K562 (cell line): ENCODE measurements around the gene KATNAL1.

Source experiments
- CEBPG ChIP-seq, 3 experiments: fragments of 200-800 bp in 1 of 3; sonication (Bioruptor generic) in 1 of 3; sonication (generic) in 1 of 3; formaldehyde crosslinking in 1 of 3; IDR thresholded peaks in 2 of 3; conservative IDR thresholded peaks in 1 of 3; 2 replicates each; pipeline versions ENCODE4 v1.6.1 to v1.8.0; 2016 to 2022; ENCODE audit warnings: missing compliant biosample characterization in 2 of 3, missing genetic modification characterization in 2 of 3, mild to moderate bottlenecking in 1 of 3, missing genetic modification reagents in 1 of 3
- HDAC1 ChIP-seq, 2 experiments: fragments of 450-650 bp; IDR thresholded peaks; 2 replicates each; pipeline ENCODE4 v1.6.1; 2016 to 2017; ENCODE audit warnings: inconsistent platforms in 1 of 2, mild to moderate bottlenecking in 1 of 2, moderate library complexity in 1 of 2
- POLR2A ChIP-seq: fragments of 450-650 bp; conservative IDR thresholded peaks from 2 replicates; pipeline ENCODE4 v1.6.1; 2016
- PTBP1 ChIP-seq: fragments of 200-400 bp; formaldehyde crosslinking; IDR thresholded peaks from 2 replicates; pipeline ENCODE4 v1.6.1; 2017; ENCODE audit warnings: low read depth, low read length
- TAF7 ChIP-seq: fragments of 450-650 bp; IDR thresholded peaks from 2 replicates; pipeline ENCODE4 v1.6.1; 2016; ENCODE audit warnings: missing genetic modification characterization, missing compliant biosample characterization
- ZFX ChIP-seq: sonication (generic); formaldehyde crosslinking; IDR thresholded peaks from 2 replicates; pipeline ENCODE4 v1.8.0; 2022; ENCODE audit warnings: mild to moderate bottlenecking, missing genetic modification reagents, moderate library complexity
- ZNF695 ChIP-seq: fragments of 450-650 bp; formaldehyde crosslinking; IDR thresholded peaks from 2 replicates; pipeline ENCODE4 v1.4.0; 2020; ENCODE audit warnings: mild to moderate bottlenecking, moderate library complexity
- TF ChIP-seq, protein P1 (sequence below), 3 experiments: IDR thresholded peaks in 2 of 3; conservative IDR thresholded peaks in 1 of 3; 2 replicates each; pipeline ENCODE4 v1.5.1; 2011 to 2012; ENCODE audit warnings: low read length in 3 of 3, mild to moderate bottlenecking in 3 of 3, control low read depth in 2 of 3, improper control_type of control experiment in 1 of 3, inconsistent platforms in 1 of 3, low read depth in 1 of 3, mixed read lengths in 1 of 3, moderate library complexity in 1 of 3; ENCODE audit not compliant: insufficient read depth in 2 of 3
- TF ChIP-seq, protein P2 (sequence below): sonication (generic); formaldehyde crosslinking; IDR thresholded peaks from 2 replicates; pipeline ENCODE4 v1.8.0; 2022; ENCODE audit warnings: mild to moderate bottlenecking, missing genetic modification reagents, borderline replicate concordance
- TF ChIP-seq, protein P3 (sequence below): fragments of 250-450 bp; sonication (Bioruptor Pico); IDR thresholded peaks from 2 replicates; pipeline ENCODE4 v1.5.0; 2021; ENCODE audit warnings: mild to moderate bottlenecking, borderline replicate concordance
- TF ChIP-seq, protein P4 (sequence below): sonication (generic); formaldehyde crosslinking; IDR thresholded peaks from 2 replicates; pipeline ENCODE4 v1.8.0; 2022; ENCODE audit warnings: missing genetic modification reagents, mild to moderate bottlenecking, borderline replicate concordance

DNA sequence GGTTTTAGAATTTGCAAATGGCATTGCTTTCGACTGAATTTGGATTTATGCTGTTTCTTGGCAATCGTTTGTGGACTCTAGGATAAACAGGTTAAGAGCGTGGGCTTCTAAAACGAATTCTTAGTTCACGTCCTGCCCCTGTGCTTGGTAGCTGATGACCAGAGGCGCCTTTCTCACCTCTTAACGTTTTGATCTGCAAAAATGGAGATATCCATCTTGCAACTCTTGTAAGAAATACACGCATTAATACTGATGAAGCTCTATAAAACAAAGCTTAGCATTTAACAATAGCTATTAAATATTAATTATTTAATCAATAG lies 580 bp upstream of the KATNAL1 start:
- TF ChIP-seq CEBPG (CRISPR knock-in tag; IDR thresholded peaks at IDR 0.05): no peak
- TF ChIP-seq CEBPG (tag; conservative IDR thresholded peaks at IDR 0.05 in 1 of 2, IDR thresholded peaks at IDR 0.05 in 1 of 2): no peak
- TF ChIP-seq, protein P1, sequence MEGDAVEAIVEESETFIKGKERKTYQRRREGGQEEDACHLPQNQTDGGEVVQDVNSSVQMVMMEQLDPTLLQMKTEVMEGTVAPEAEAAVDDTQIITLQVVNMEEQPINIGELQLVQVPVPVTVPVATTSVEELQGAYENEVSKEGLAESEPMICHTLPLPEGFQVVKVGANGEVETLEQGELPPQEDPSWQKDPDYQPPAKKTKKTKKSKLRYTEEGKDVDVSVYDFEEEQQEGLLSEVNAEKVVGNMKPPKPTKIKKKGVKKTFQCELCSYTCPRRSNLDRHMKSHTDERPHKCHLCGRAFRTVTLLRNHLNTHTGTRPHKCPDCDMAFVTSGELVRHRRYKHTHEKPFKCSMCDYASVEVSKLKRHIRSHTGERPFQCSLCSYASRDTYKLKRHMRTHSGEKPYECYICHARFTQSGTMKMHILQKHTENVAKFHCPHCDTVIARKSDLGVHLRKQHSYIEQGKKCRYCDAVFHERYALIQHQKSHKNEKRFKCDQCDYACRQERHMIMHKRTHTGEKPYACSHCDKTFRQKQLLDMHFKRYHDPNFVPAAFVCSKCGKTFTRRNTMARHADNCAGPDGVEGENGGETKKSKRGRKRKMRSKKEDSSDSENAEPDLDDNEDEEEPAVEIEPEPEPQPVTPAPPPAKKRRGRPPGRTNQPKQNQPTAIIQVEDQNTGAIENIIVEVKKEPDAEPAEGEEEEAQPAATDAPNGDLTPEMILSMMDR (IDR thresholded peaks at IDR 0.05 in 2 of 3, conservative IDR thresholded peaks at IDR 0.05 in 1 of 3; ENCODE audit: insufficient read depth in 2 of 3, low read depth in 1 of 3, low read length in 3 of 3): no peak
- TF ChIP-seq, protein P2, sequence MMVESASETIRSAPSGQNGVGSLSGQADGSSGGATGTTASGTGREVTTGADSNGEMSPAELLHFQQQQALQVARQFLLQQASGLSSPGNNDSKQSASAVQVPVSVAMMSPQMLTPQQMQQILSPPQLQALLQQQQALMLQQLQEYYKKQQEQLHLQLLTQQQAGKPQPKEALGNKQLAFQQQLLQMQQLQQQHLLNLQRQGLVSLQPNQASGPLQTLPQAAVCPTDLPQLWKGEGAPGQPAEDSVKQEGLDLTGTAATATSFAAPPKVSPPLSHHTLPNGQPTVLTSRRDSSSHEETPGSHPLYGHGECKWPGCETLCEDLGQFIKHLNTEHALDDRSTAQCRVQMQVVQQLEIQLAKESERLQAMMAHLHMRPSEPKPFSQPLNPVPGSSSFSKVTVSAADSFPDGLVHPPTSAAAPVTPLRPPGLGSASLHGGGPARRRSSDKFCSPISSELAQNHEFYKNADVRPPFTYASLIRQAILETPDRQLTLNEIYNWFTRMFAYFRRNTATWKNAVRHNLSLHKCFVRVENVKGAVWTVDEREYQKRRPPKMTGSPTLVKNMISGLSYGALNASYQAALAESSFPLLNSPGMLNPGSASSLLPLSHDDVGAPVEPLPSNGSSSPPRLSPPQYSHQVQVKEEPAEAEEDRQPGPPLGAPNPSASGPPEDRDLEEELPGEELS (CRISPR knock-in tag): no peak
- no peak for TF ChIP-seq ZFX
- no peak for TF ChIP-seq PTBP1
- TF ChIP-seq, protein P3, sequence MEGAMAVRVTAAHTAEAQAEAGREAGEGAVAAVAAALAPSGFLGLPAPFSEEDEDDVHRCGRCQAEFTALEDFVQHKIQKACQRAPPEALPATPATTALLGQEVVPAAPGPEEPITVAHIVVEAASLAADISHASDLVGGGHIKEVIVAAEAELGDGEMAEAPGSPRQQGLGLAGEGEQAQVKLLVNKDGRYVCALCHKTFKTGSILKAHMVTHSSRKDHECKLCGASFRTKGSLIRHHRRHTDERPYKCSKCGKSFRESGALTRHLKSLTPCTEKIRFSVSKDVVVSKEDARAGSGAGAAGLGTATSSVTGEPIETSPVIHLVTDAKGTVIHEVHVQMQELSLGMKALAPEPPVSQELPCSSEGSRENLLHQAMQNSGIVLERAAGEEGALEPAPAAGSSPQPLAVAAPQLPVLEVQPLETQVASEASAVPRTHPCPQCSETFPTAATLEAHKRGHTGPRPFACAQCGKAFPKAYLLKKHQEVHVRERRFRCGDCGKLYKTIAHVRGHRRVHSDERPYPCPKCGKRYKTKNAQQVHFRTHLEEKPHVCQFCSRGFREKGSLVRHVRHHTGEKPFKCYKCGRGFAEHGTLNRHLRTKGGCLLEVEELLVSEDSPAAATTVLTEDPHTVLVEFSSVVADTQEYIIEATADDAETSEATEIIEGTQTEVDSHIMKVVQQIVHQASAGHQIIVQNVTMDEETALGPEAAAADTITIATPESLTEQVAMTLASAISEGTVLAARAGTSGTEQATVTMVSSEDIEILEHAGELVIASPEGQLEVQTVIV (CRISPR knock-in tag): no peak
- no peak for TF ChIP-seq TAF7 (tag)
- TF ChIP-seq HDAC1 (IDR thresholded peaks at IDR 0.05): no peak
- TF ChIP-seq POLR2A: no peak
- no peak for TF ChIP-seq ZNF695 (CRISPR knock-in tag)
- TF ChIP-seq, protein P4, sequence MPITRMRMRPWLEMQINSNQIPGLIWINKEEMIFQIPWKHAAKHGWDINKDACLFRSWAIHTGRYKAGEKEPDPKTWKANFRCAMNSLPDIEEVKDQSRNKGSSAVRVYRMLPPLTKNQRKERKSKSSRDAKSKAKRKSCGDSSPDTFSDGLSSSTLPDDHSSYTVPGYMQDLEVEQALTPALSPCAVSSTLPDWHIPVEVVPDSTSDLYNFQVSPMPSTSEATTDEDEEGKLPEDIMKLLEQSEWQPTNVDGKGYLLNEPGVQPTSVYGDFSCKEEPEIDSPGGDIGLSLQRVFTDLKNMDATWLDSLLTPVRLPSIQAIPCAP (CRISPR knock-in tag): no peak
